HG03045 (cell line): ENCODE results near the gene RNF34.

Experiments used
- ATAC-seq: cut with Tn5 transposase; IDR thresholded peaks from one replicate; pipeline ENCODE4 v1.9.1; 2021; ENCODE audit warnings: mild to moderate bottlenecking, moderate library complexity; ENCODE audit not compliant: unreplicated experiment

The RNF34 gene

GRCh38 chr12:121465921-121466793, 66.2 kb downstream of the RNF34 start:
- peak; percentile 11 for ATAC-seq

- peak; percentile 87 for ATAC-seq
Observed at GRCh38 chr12:121466794-121467637, 67.1 kb downstream of the RNF34 start.

DNA sequence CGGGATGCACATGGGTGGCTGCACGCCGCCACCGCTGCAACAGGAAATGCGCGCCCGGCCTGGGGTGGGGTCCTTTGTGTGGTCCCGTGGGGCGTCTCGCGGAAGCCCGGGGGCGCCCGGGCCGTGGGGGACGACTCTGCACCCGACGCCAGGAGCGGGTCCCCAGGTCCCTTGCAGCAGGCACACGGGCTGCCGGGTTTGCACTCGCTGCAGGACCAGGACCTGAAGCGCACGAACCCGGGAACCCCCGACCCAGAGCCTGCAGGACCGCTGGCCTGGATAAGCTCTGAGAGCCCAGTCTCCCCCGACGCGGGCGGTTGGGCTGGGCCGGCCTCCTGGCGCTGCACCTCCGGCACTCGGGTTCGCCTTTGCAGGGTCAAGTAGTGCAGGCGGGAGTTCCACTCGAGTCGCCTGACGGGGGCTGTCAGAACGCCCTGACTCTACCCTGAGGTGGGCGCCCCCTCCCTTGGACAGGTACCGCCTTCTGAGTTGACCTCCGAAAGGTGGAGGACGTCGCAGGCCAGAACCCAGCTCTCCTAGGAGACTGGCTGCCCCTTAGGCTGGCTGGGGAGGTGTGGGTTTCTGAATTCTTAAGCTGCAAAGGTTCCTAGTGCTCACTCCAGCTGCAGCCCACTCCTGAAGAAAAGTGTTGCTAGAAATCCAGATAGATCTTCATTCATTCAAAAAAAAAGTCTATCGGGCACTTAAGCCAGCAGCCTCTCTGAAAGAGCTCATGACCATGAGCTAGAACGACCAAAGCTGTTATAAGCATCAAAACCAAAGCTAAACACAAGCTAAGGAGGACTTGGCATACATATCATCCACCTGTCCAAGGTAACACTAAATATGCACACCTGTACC, 68.0 kb downstream of the RNF34 start:
- no peak for ATAC-seq

- no peak for ATAC-seq
Observed at GRCh38 chr12:121468499-121468801, 68.5 kb downstream of the RNF34 start.

GRCh38 chr12:121470751-121471150, 70.8 kb downstream of the RNF34 start:
- ATAC-seq, result no peak

GRCh38 chr12:121472150-121472905, 72.4 kb downstream of the RNF34 start:
- no peak for ATAC-seq
